Calu3 (cell line): ENCODE measurements around the gene STAT2. TPM values are rescaled to one million over a fixed set of nuclear protein-coding genes. Genes with fewer than 3 reads are reported as not detected.
"Not testable (repeated sequence)": the region's sequence is repeated elsewhere in the genome, so short reads cannot be mapped to it uniquely, and the experiment has no call there.

Source experiments
- BruUV-seq: library from RNA; stranded (reverse); fragments of 400-500 nt; replicated peaks from 2 replicates; lab custom pipeline; 2021; lab: Mats Ljungman, UMichigan
- CTCF ChIA-PET: fragments of 300-600 bp; sonication (Branson Sonifier 250); formaldehyde crosslinking; loops from one replicate; lab custom pipeline; 2022; ENCODE audit warnings: antibody characterized with exemption; lab: Charles Lee
- DNase-seq: peaks from one replicate; pipeline ENCODE4 v3.0.0; 2022
- H3K27ac Mint-ChIP-seq: one replicate; pipeline ENCODE4 v1.8.0; 2022; ENCODE audit warnings: mixed read lengths; ENCODE audit not compliant: unreplicated experiment
- H3K27me3 Mint-ChIP-seq: one replicate; pipeline ENCODE4 v1.8.0; 2022; ENCODE audit warnings: mixed read lengths; ENCODE audit not compliant: unreplicated experiment
- H3K36me3 Mint-ChIP-seq: one replicate; pipeline ENCODE4 v1.8.0; 2022; ENCODE audit warnings: mild to moderate bottlenecking, moderate library complexity, mixed read lengths; ENCODE audit not compliant: insufficient read depth, unreplicated experiment
- H3K4me1 Mint-ChIP-seq: one replicate; pipeline ENCODE4 v1.8.0; 2022; ENCODE audit warnings: mild to moderate bottlenecking, low read depth, mixed read lengths; ENCODE audit not compliant: unreplicated experiment
- H3K4me3 Mint-ChIP-seq: one replicate; pipeline ENCODE4 v1.8.0; 2022; ENCODE audit warnings: mild to moderate bottlenecking, low read depth, moderate library complexity, mixed read lengths; ENCODE audit not compliant: unreplicated experiment
- H3K9me3 Mint-ChIP-seq: one replicate; pipeline ENCODE4 v1.8.0; 2022; ENCODE audit warnings: low read depth, mixed read lengths; ENCODE audit not compliant: unreplicated experiment
- CTCF ChIP-seq: fragments of 200-600 bp; IDR thresholded peaks from one replicate; pipeline ENCODE4 v1.8.0; 2022; ENCODE audit warnings: antibody characterized with exemption; ENCODE audit not compliant: unreplicated experiment
- intact Hi-C: fragments of 100-400 bp; cut with micrococcal nuclease; formaldehyde crosslinking; loops from one replicate; pipeline ENCODE4 v1.10.0; 2022; ENCODE audit not compliant: unreplicated experiment
- total RNA-seq: library from RNA; stranded (reverse); gene quantifications from 2 replicates; pipeline ENCODE4 v1.2.3, GENCODE V29; 2022

STAT2 gene
- total RNA-seq, 1 experiment from 2014 or later = 127 TPM

GRCh38 chr12:56336361-56337167 lies 23.3 kb downstream of the STAT2 start:
- Mint-ChIP-seq H3K36me3 (peaks cover 26% of the 10 kb centered on the region), H3K9me3 (no peaks in the 10 kb centered on the region), H3K27me3 (no peaks in the 10 kb centered on the region), H3K4me1 (peaks cover 25% of the 10 kb centered on the region), H3K4me3 (no peak overlapping the region), H3K27ac (no peak overlapping the region)
- BruUV-seq = no TSS peak
- CTCF ChIA-PET = interaction anchor here (0.6 kb wide), 2 partner anchors 23 to 49 kb away, joined by 3 read pairs; partner anchors contain the start of gene STAT2
- DNase-seq = no peak
- intact Hi-C loops = no loop called here
- no peak for TF ChIP-seq CTCF

- intact Hi-C loops, BruUV-seq, CTCF ChIA-PET, H3K27me3 Mint-ChIP-seq, DNase-seq, H3K4me3 Mint-ChIP-seq, H3K9me3 Mint-ChIP-seq, H3K27ac Mint-ChIP-seq: not testable (repeated sequence)
- Mint-ChIP-seq H3K36me3 (peaks cover 26% of the 10 kb centered on the region), H3K4me1 (peaks cover 32% of the 10 kb centered on the region)
Observed at GRCh38 chr12:56335527-56335926, 24.4 kb downstream of the STAT2 start.

- no peaks in the 10 kb centered on the region for H3K9me3 Mint-ChIP-seq
- no peak for TF ChIP-seq CTCF
- peak overlapping the region; percentile 99 for H3K27ac Mint-ChIP-seq
- peak overlapping the region; percentile 79 for H3K4me3 Mint-ChIP-seq
- DNase-seq = no peak
- TSS peak; percentile 99 for BruUV-seq
- H3K4me1 Mint-ChIP-seq = peaks cover 32% of the 10 kb centered on the region
- peaks cover 26% of the 10 kb centered on the region for H3K36me3 Mint-ChIP-seq
- intact Hi-C loops = loop anchor here (1.0 kb wide), 1 partner anchor 34 kb away; the partner anchor contains the start of gene CS
- H3K27me3 Mint-ChIP-seq = no peaks in the 10 kb centered on the region
- CTCF ChIA-PET = interaction anchor here (1.5 kb wide), 1 partner anchor 115 kb away, joined by 5 read pairs; the partner anchor contains the start of gene TIMELESS
Observed at GRCh38 chr12:56334490-56334793, 25.5 kb downstream of the STAT2 start.

- CTCF ChIA-PET = interaction anchor here (1.1 to 3.1 kb wide), 4 partner anchors 18 to 130 kb away, joined by 3 to 15 read pairs (median 4); partner anchors contain the start of genes CNPY2, STAT2 and TIMELESS
- peak within 1 kb of the TSS; percentile 99 for H3K27ac Mint-ChIP-seq
- H3K36me3 Mint-ChIP-seq = peaks cover 26% of the 10 kb centered on the region
- peak; percentile 96 for DNase-seq
- H3K27me3 Mint-ChIP-seq = no peaks in the 10 kb centered on the region
- BruUV-seq = no TSS peak
- peaks cover 27% of the 10 kb centered on the region for H3K4me1 Mint-ChIP-seq
- peak; percentile 58 for TF ChIP-seq CTCF
- peak within 1 kb of the TSS; percentile 79 for H3K4me3 Mint-ChIP-seq
- no peaks in the 10 kb centered on the region for H3K9me3 Mint-ChIP-seq
- intact Hi-C loops = loop anchor here (1.0 kb wide), 2 partner anchors 18 to 34 kb away; partner anchors contain the start of gene CS
Observed at GRCh38 chr12:56333679-56334489, 26.0 kb downstream of the STAT2 start, which contains the start of gene PAN2. PAN2 (minus strand) TSS chr12:56334000; CDS start chr12:56333094, 906 bp downstream.
